GM12872 (cell line): Measurements from ENCODE around the gene KRT74.

Experiments used
- CTCF ChIP-seq: IDR thresholded peaks from 3 replicates; pipeline ENCODE4 v1.5.1; 2011; ENCODE audit warnings: low read depth, mild to moderate bottlenecking, low read length, moderate library complexity; ENCODE audit not compliant: insufficient read depth

The KRT74 gene

GRCh38 chr12:52537101-52537500, 36.5 kb downstream of the KRT74 start:
- no peak for TF ChIP-seq CTCF

- no peak for TF ChIP-seq CTCF
Observed at GRCh38 chr12:52535574-52535973, 38.1 kb downstream of the KRT74 start.

GRCh38 chr12:52534482-52534881, 39.2 kb downstream of the KRT74 start:
- no peak for TF ChIP-seq CTCF

- no peak for TF ChIP-seq CTCF
Observed at GRCh38 chr12:52533686-52534470, 39.8 kb downstream of the KRT74 start.

GRCh38 chr12:52532636-52533035, 41.0 kb downstream of the KRT74 start:
- TF ChIP-seq CTCF: no peak

GRCh38 chr12:52531566-52532300, 41.9 kb downstream of the KRT74 start:
- TF ChIP-seq CTCF: no peak

GRCh38 chr12:52530905-52531304, 42.7 kb downstream of the KRT74 start:
- no peak for TF ChIP-seq CTCF
